Measurements from ENCODE around the gene STON2.
A peak's percentile ranks its signal among the peaks of the same experiment; 100 is the strongest.
"Not testable (repeated sequence)": the region's sequence is repeated elsewhere in the genome, so short reads cannot be mapped to it uniquely, and the experiment has no call there.

The STON2 gene

GRCh38 chr14:81269979-81270375 is 130.1 kb downstream of the STON2 start:
- DNase-seq (ENCODE audit: low read depth, low spot score), result no peak

GRCh38 chr14:81269100-81269978 is 130.8 kb downstream of the STON2 start:
- peak; percentile 69 for DNase-seq (ENCODE audit: low read depth, low spot score)

- peak; percentile 73 for DNase-seq (ENCODE audit: low read depth, low spot score)
Measured at GRCh38 chr14:81268016-81268416, 132.1 kb downstream of the STON2 start.

- DNase-seq (ENCODE audit: low read depth, low spot score), result no peak
Measured at GRCh38 chr14:81265636-81266169, 134.4 kb downstream of the STON2 start.

- no peak for DNase-seq (ENCODE audit: low read depth, low spot score)
Measured at GRCh38 chr14:81264671-81265070, 135.5 kb downstream of the STON2 start.

GRCh38 chr14:81263777-81264410 is 136.2 kb downstream of the STON2 start:
- DNase-seq (ENCODE audit: low read depth, low spot score), result no peak

- no peak for DNase-seq (ENCODE audit: low read depth, low spot score)
Measured at GRCh38 chr14:81261176-81261575, 138.9 kb downstream of the STON2 start.

GRCh38 chr14:81260732-81261131 is 139.4 kb downstream of the STON2 start:
- no peak for DNase-seq (ENCODE audit: low read depth, low spot score)

GRCh38 chr14:81256289-81256960 is 143.7 kb downstream of the STON2 start:
- DNase-seq (ENCODE audit: low read depth, low spot score), result no peak

GRCh38 chr14:81252278-81252677 is 147.8 kb downstream of the STON2 start:
- no peak for DNase-seq (ENCODE audit: low read depth, low spot score)

GRCh38 chr14:81247271-81247766 is 152.8 kb downstream of the STON2 start:
- peak; percentile 15 for DNase-seq (ENCODE audit: low read depth, low spot score)

- DNase-seq (ENCODE audit: low read depth, low spot score), result no peak
Measured at GRCh38 chr14:81246461-81247270, 153.5 kb downstream of the STON2 start.

- no peak for DNase-seq (ENCODE audit: low read depth, low spot score)
Measured at GRCh38 chr14:81245771-81246170, 154.4 kb downstream of the STON2 start.

GRCh38 chr14:81244431-81244830 is 155.7 kb downstream of the STON2 start:
- not testable (repeated sequence) for DNase-seq (ENCODE audit: low read depth, low spot score)

GRCh38 chr14:81243499-81243898 is 156.6 kb downstream of the STON2 start:
- no peak for DNase-seq (ENCODE audit: low read depth, low spot score)

- DNase-seq (ENCODE audit: low read depth, low spot score), result not testable (repeated sequence)
Measured at GRCh38 chr14:81236849-81237248, 163.3 kb downstream of the STON2 start.

GRCh38 chr14:81236138-81236537 is 164.0 kb downstream of the STON2 start:
- no peak for DNase-seq (ENCODE audit: low read depth, low spot score)

- no peak for DNase-seq (ENCODE audit: low read depth, low spot score)
Measured at GRCh38 chr14:81235096-81235495, 165.0 kb downstream of the STON2 start.

- DNase-seq (ENCODE audit: low read depth, low spot score), result no peak
Measured at GRCh38 chr14:81234278-81234677, 165.8 kb downstream of the STON2 start.

- DNase-seq (ENCODE audit: low read depth, low spot score), result no peak
Measured at GRCh38 chr14:81233615-81234014, 166.5 kb downstream of the STON2 start.

- peak; percentile 39 for DNase-seq (ENCODE audit: low read depth, low spot score)
Measured at GRCh38 chr14:81231540-81231939, 168.6 kb downstream of the STON2 start.
